Stimulated activated CD8-positive, alpha-beta memory T cell treated with anti-CD3 and anti-CD28 coated beads, Interleukin-4, amount 100 ng/mL, for 1 hour (primary cell): ENCODE measurements around the gene PALLD.

ENCODE experiments used
- DNase-seq, 2 donors: peaks; one replicate each; pipeline ENCODE4 v3.0.0-alpha.2; 2020; ENCODE audit warnings: low read depth in 2 of 2, low spot score in 1 of 2

The PALLD gene

GRCh38 chr4:168618577-168619265 is 121.9 kb downstream of the PALLD start:
- DNase-seq = no peak

DNA sequence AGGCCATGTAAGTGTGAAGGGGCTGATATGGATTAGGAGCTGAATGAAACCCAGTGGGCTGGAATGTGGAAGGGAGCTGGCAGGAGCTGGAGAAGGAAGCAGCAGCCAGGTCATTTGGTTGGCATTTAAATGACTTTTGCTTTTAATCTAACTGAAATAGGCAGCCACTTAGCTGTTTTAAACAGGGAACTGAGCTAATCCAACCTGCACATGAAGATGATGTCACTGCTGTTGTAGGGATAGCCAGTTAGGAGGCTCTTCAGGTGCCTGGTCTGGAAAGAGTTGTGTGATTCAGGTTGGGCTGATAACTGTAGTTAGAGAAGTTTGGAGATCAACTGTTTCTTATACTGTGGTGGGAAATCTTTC is 122.4 kb downstream of the PALLD start:
- no peak for DNase-seq

- DNase-seq = no peak
These were observed 125.1 kb downstream of the PALLD start for GRCh38 chr4:168621806-168622589.

- DNase-seq = no peak
These were observed 125.7 kb downstream of the PALLD start for GRCh38 chr4:168622600-168622999.

- DNase-seq = no peak
These were observed 126.2 kb downstream of the PALLD start for GRCh38 chr4:168623011-168623410.

DNA sequence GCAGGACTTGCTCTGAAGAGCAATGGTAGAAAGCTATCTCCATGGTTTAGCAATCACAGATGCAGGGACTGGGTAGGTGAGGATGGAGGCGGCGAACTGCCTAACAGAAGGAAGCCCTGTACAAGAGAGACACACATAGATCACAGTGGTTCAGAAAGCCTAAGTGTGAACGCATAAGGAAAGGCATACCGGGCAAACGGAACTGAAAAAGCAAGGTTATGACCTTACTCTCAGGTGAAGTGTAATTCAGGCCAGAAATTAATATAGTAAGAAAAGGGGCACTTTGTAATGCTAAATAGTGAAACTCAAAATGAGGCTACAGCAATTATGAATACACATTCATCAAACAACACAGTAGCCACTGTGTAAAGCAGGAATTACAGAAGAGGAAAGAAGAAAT is 126.6 kb downstream of the PALLD start:
- no peak for DNase-seq

DNA sequence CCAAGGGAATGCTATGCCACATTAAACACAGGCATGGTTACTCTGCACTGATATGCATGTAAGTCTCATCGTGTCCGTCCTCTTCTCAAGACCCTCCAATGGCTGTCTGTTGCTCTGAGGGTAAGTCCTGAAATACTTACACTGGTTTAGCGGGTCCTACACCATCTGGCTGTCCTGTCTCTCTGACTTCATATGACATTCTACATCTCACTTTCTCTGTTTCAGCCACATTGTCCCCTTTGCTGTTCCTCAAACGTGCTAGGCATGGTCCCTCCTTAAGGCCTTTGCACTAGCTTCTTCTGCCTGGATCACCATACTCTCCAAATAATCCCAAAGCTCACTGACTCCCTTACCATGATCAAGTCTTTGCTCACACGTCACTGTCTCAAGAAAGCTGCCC is 131.4 kb downstream of the PALLD start:
- no peak for DNase-seq

- DNase-seq = no peak
These were observed 132.7 kb downstream of the PALLD start for GRCh38 chr4:168629566-168629965.

DNA sequence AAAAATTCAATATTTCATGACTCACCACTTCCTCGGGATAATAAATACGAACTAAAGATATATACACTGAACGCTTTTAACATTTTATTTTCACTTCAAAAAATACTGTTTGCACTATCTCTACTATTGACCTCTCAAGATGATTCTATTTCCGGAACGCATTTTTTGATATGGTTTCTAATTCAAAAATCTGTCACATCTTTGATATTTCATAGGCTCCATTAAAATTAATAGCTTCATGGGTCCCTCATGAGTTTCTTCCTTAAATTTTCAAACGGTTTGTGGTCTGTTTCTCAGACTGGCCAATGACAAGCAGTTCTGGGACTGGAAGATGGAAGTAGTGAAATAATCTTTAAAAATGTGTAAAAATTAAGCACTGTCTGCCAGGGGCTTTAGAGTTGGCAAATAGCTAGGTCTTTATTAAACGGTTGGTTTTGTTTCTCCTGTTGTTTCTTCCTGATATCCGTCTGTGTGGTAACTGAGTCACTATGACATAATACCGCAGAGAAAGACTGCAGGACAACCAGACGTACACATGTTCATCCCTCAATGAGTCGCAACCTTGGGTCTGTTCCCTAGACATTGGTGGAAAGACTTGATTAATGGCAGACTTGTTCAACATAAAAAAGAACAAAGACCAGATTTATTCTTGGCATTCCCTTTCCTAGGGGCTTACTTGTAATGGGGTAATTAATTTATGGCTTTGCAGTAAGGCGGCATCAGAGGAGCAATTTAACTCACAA is 133.8 kb downstream of the PALLD start:
- no peak for DNase-seq

GRCh38 chr4:168631241-168632162 is 134.7 kb downstream of the PALLD start:
- no peak for DNase-seq

- no peak for DNase-seq
These were observed 135.5 kb downstream of the PALLD start for GRCh38 chr4:168632301-168632725.

GRCh38 chr4:168633064-168633463 is 136.2 kb downstream of the PALLD start:
- DNase-seq = no peak

GRCh38 chr4:168633496-168633895 is 136.6 kb downstream of the PALLD start:
- DNase-seq = no peak

GRCh38 chr4:168634276-168634802 is 137.5 kb downstream of the PALLD start:
- no peak for DNase-seq

- no peak for DNase-seq
These were observed 139.2 kb downstream of the PALLD start for GRCh38 chr4:168636040-168636439.

GRCh38 chr4:168636506-168637196 is 139.8 kb downstream of the PALLD start:
- DNase-seq = no peak

DNA sequence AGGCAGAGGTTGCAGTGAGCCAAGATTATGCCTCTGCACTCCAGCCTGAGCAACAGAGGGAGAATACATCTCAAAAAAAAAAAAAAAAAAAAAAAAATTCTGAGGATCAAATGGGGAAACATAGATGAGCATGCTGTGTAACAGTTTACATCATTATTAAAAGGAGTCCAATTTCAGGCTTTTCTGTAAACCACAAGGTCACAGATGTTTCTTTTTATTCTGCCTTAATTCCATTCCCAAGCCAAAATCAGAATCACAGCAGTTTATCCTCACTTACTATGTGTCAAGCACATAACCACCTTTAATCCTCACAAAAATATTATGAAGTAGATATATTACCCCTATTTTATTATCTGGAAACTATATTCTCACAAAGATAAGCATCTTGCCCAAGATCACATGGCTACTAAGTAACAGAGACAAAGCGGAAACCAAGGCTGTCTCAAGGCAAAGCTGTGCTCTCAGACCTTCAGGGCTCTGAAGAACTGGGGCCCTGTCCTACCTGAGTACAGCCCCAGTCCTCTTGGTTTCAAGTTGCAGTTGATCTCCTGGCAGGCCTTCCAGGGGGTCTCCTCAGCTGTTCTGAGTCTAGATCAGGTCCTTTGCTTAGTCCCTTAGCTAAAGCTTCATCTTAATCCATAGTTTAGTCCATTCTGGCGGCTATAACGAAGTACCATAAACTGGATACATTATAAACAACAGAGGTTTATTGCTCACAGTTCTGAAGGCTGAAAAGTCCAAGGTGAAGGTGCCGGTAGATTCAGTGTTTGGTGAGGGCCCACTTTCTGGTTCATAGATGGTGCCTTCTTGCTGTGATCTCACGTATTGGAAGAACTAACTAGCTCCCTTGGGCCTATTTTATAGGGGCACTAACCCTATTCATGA is 141.3 kb downstream of the PALLD start:
- no peak for DNase-seq

GRCh38 chr4:168639914-168640313 is 143.1 kb downstream of the PALLD start:
- no peak for DNase-seq

DNA sequence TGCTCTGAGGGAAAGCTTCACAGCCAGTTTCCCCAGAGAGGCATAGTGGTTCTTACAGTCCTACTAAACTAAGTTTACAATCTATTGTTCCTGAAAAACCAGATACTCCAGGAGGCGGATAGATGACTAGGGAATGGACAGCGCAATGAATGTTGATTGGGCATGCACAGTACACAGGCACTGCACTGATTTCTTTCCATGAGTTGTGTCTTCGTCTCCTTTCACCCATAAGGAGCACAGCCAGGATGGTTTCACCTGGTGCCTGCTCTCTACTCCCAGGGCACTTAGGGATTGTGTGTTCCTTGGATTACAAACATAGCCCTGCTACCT is 144.9 kb downstream of the PALLD start:
- DNase-seq = no peak
